OCI-LY1 (cell line): ENCODE data around the gene PLD1.

Source experiments
- H2AFZ ChIP-seq: fragments of 200-600 bp; sonication (generic), shearing (Covaris generic); 2 replicates; pipeline ENCODE4 v1.6.0; 2014; ENCODE audit warnings: antibody characterized with exemption, mild to moderate bottlenecking, low read length
- H3F3A ChIP-seq: fragments of 200-600 bp; sonication (generic), shearing (Covaris generic); 2 replicates; pipeline ENCODE4 v1.6.0; 2014; ENCODE audit warnings: mild to moderate bottlenecking, antibody characterized with exemption, low read length, moderate library complexity; ENCODE audit not compliant: insufficient read depth
- H3K27ac ChIP-seq: fragments of 200-600 bp; sonication (generic); 2 replicates; pipeline ENCODE4 v1.5.1; 2014; ENCODE audit warnings: low read length, mixed run types, mild to moderate bottlenecking, low read depth; ENCODE audit not compliant: poor library complexity, severe bottlenecking
- H3K27me3 ChIP-seq: fragments of 200-600 bp; sonication (generic); 2 replicates; pipeline ENCODE4 v1.6.0; 2014; ENCODE audit warnings: antibody characterized with exemption, mild to moderate bottlenecking, low read length, moderate library complexity; ENCODE audit not compliant: insufficient read depth
- H3K36me3 ChIP-seq: fragments of 200-600 bp; sonication (generic); 2 replicates; pipeline ENCODE4 v1.6.1; 2014; ENCODE audit warnings: mild to moderate bottlenecking, antibody characterized with exemption, low read length, moderate library complexity, mixed read lengths; ENCODE audit not compliant: insufficient read depth
- H3K4me1 ChIP-seq: fragments of 200-600 bp; sonication (generic); 2 replicates; pipeline ENCODE4 v1.5.1; 2014; ENCODE audit warnings: mild to moderate bottlenecking, low read length, moderate library complexity; ENCODE audit not compliant: insufficient read depth, severe bottlenecking
- H3K4me2 ChIP-seq: fragments of 200-600 bp; sonication (generic), shearing (Covaris generic); 2 replicates; pipeline ENCODE4 v1.6.1; 2014; ENCODE audit warnings: low read length
- H3K4me3 ChIP-seq: fragments of 200-600 bp; sonication (generic); 2 replicates; pipeline ENCODE4 v1.5.1; 2014; ENCODE audit warnings: low read length, low read depth, mild to moderate bottlenecking, mixed read lengths; ENCODE audit not compliant: poor library complexity, severe bottlenecking
- H3K79me2 ChIP-seq: fragments of 200-600 bp; shearing (Covaris generic); 2 replicates; pipeline ENCODE4 v1.6.1; 2016; ENCODE audit warnings: mixed run types, low read length, mixed read lengths; ENCODE audit not compliant: insufficient read depth
- H3K9ac ChIP-seq: fragments of 200-600 bp; sonication (generic), shearing (Covaris generic); 2 replicates; pipeline ENCODE4 v1.6.1; 2014; ENCODE audit warnings: mild to moderate bottlenecking, low read length, mixed read lengths
- H3K9me2 ChIP-seq: fragments of 200-600 bp; sonication (generic), shearing (Covaris generic); 2 replicates; pipeline ENCODE4 v1.6.1; 2014; ENCODE audit warnings: low read depth, mild to moderate bottlenecking, low read length, mixed read lengths
- H3K9me3 ChIP-seq: fragments of 200-600 bp; shearing (Covaris generic); 2 replicates; pipeline ENCODE4 v1.6.1; 2014; ENCODE audit warnings: low read length, mixed read lengths
- H4K20me1 ChIP-seq: fragments of 200-600 bp; sonication (generic), shearing (Covaris generic); 2 replicates; pipeline ENCODE4 v1.6.0; 2016; ENCODE audit warnings: mild to moderate bottlenecking, low read length; ENCODE audit not compliant: insufficient read depth
- CTCF ChIP-seq: fragments of 200-600 bp; sonication (generic), shearing (Covaris generic); IDR thresholded peaks from 2 replicates; pipeline ENCODE4 v1.5.1; 2017; ENCODE audit warnings: mild to moderate bottlenecking, antibody characterized with exemption, low read length, moderate library complexity, mixed read lengths
- EZH2 ChIP-seq: fragments of 200-600 bp; sonication (generic), shearing (Covaris generic); IDR thresholded peaks from 2 replicates; pipeline ENCODE4 v1.8.0; 2017; ENCODE audit warnings: borderline replicate concordance, mixed run types, mild to moderate bottlenecking, antibody characterized with exemption, low read length, moderate library complexity, mixed read lengths

The PLD1 gene

DNA sequence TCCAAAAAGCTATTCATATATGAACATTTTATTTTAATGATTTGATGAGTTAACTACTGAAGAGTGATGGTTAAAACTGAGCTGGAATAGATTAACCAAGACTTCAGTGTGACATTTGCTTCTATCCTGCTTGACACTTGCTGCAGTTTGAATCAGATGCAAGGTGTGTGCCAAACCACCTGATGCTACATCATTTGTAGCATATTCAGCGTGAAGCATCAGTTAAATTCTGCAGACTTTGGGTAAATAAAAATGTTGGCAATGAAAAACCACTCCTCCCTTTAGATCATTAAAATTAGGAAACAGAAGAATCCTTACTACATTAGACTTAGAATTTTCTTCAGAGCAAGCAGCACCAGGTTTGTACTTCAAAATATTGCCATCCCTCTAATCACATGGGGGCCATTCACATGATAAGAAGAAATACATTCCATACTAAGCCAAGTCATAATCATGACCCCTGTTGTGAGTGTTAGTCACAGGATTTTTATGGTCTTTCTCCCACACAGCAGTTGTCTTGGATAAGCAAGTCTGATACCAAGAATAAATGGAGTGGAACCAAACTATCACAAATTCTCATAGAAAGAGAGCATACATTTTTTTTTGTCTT lies 189.4 kb downstream of the PLD1 start:
- H3K9me2 ChIP-seq, result no peaks in the 10 kb centered on the region
- no peak overlapping the region for H3K4me2 ChIP-seq
- H3K4me3 ChIP-seq, result no peak overlapping the region
- no peak overlapping the region for H3K9ac ChIP-seq
- H3K9me3 ChIP-seq, result no peaks in the 10 kb centered on the region
- H2AFZ ChIP-seq, result no peak overlapping the region
- H3K27ac ChIP-seq, result no peak overlapping the region
- no peaks in the 10 kb centered on the region for H4K20me1 ChIP-seq
- no peaks in the 10 kb centered on the region for H3K27me3 ChIP-seq
- H3F3A ChIP-seq, result no peaks in the 10 kb centered on the region
- no peaks in the 10 kb centered on the region for H3K4me1 ChIP-seq
- TF ChIP-seq EZH2 (no peak), CTCF (no peak)
- H3K79me2 ChIP-seq, result no peaks in the 10 kb centered on the region
- no peaks in the 10 kb centered on the region for H3K36me3 ChIP-seq

DNA sequence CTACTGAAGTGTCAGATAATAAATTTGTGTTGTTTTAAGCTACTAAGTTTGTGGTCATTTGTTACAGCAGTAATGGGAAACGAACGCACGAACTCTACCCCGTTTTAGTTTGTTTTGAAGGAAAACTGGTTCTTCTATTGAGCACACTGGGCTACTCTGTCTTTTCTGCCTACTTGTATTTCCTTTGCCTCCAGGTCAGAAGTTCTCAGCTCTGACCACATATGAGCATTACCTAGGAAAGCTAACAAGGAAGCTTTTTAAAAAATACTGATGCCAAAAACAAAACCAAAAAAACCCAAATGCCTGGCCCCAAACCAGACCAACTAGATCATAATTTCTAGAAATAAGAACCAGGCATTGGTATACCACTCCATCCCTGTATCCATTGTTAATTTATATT lies 193.5 kb downstream of the PLD1 start:
- Histone ChIP-seq H3K9ac (no peak overlapping the region), H2AFZ (no peak overlapping the region), H3K4me1 (no peaks in the 10 kb centered on the region), H3F3A (no peaks in the 10 kb centered on the region), H3K36me3 (no peaks in the 10 kb centered on the region), H3K4me3 (no peak overlapping the region), H4K20me1 (no peaks in the 10 kb centered on the region), H3K9me3 (no peaks in the 10 kb centered on the region), H3K9me2 (no peaks in the 10 kb centered on the region), H3K27ac (no peak overlapping the region), H3K4me2 (no peak overlapping the region), H3K27me3 (no peaks in the 10 kb centered on the region), H3K79me2 (no peaks in the 10 kb centered on the region)
- TF ChIP-seq CTCF (no peak), EZH2 (no peak)

GRCh38 chr3:171615686-171616085 lies 194.6 kb downstream of the PLD1 start:
- no peaks in the 10 kb centered on the region for H3K36me3 ChIP-seq
- H3K27me3 ChIP-seq, result no peaks in the 10 kb centered on the region
- no peaks in the 10 kb centered on the region for H4K20me1 ChIP-seq
- H3K79me2 ChIP-seq, result no peaks in the 10 kb centered on the region
- H3K9ac ChIP-seq, result no peak overlapping the region
- H3F3A ChIP-seq, result no peaks in the 10 kb centered on the region
- no peaks in the 10 kb centered on the region for H3K4me1 ChIP-seq
- no peaks in the 10 kb centered on the region for H3K9me3 ChIP-seq
- no peak for TF ChIP-seq CTCF
- TF ChIP-seq EZH2, result no peak
- H3K9me2 ChIP-seq, result no peaks in the 10 kb centered on the region
- H3K27ac ChIP-seq, result no peak overlapping the region
- no peak overlapping the region for H2AFZ ChIP-seq
- no peak overlapping the region for H3K4me3 ChIP-seq
- H3K4me2 ChIP-seq, result no peak overlapping the region
